NCI-H774 (cell line): ENCODE measurements around the gene PRICKLE1.

Experiments
- DNase-seq: peaks from one replicate; lab custom pipeline; 2025; lab: John Stamatoyannopoulos, UW

Gene PRICKLE1

GRCh38 chr12:42448841-42449240 lies 140.7 kb downstream of the PRICKLE1 start:
- DNase-seq: no peak

GRCh38 chr12:42447371-42447786 lies 142.2 kb downstream of the PRICKLE1 start:
- no peak for DNase-seq

GRCh38 chr12:42446761-42447160 lies 142.8 kb downstream of the PRICKLE1 start:
- no peak for DNase-seq

- DNase-seq: no peak
Observed at GRCh38 chr12:42445891-42446290, 143.7 kb downstream of the PRICKLE1 start.

- DNase-seq: no peak
Observed at GRCh38 chr12:42444192-42444943, 145.2 kb downstream of the PRICKLE1 start.

GRCh38 chr12:42442888-42443287 lies 146.7 kb downstream of the PRICKLE1 start:
- no peak for DNase-seq

GRCh38 chr12:42442311-42442759 lies 147.2 kb downstream of the PRICKLE1 start:
- no peak for DNase-seq

- DNase-seq: no peak
Observed at GRCh38 chr12:42440608-42441007, 148.9 kb downstream of the PRICKLE1 start.

- DNase-seq: no peak
Observed at GRCh38 chr12:42432517-42433140, 156.9 kb downstream of the PRICKLE1 start.

- DNase-seq: no peak
Observed at GRCh38 chr12:42428850-42429249, 160.7 kb downstream of the PRICKLE1 start.

GRCh38 chr12:42426746-42427145 lies 162.8 kb downstream of the PRICKLE1 start:
- DNase-seq: no peak

GRCh38 chr12:42422785-42423184 lies 166.8 kb downstream of the PRICKLE1 start:
- no peak for DNase-seq

- DNase-seq: no peak
Observed at GRCh38 chr12:42421844-42422779, 167.4 kb downstream of the PRICKLE1 start.

GRCh38 chr12:42420395-42420794 lies 169.2 kb downstream of the PRICKLE1 start:
- no peak for DNase-seq

GRCh38 chr12:42410340-42410739 lies 179.2 kb downstream of the PRICKLE1 start:
- DNase-seq: no peak

- no peak for DNase-seq
Observed at GRCh38 chr12:42409471-42409870, 180.1 kb downstream of the PRICKLE1 start.

- DNase-seq: no peak
Observed at GRCh38 chr12:42407306-42407705, 182.2 kb downstream of the PRICKLE1 start.
